Fibroblast of skin of scalp (primary cell): ENCODE results near the gene FZD8.

Experiments
- DNase-seq: peaks from one replicate; pipeline ENCODE4 v3.0.0-alpha.2; 2013

FZD8 gene

GRCh38 chr10:35641676-35642034 lies 441 bp downstream of the FZD8 start:
- DNase-seq, result peak; percentile 42

- peak; percentile 82 for DNase-seq
These were observed 983 bp downstream of the FZD8 start for GRCh38 chr10:35640951-35641675.

GRCh38 chr10:35640474-35640873 lies 1.6 kb downstream of the FZD8 start:
- DNase-seq, result peak; percentile 72

- peak; percentile 34 for DNase-seq
These were observed 2.2 kb downstream of the FZD8 start for GRCh38 chr10:35639728-35640401.

GRCh38 chr10:35639021-35639727 lies 2.9 kb downstream of the FZD8 start:
- DNase-seq, result no peak

- DNase-seq, result no peak
These were observed 4.0 kb downstream of the FZD8 start for GRCh38 chr10:35638101-35638500.

GRCh38 chr10:35637462-35637861 lies 4.6 kb downstream of the FZD8 start:
- no peak for DNase-seq

- no peak for DNase-seq
These were observed 5.1 kb downstream of the FZD8 start for GRCh38 chr10:35636956-35637355.

GRCh38 chr10:35635576-35635975 lies 6.5 kb downstream of the FZD8 start:
- peak; percentile 71 for DNase-seq

- no peak for DNase-seq
These were observed 8.8 kb downstream of the FZD8 start for GRCh38 chr10:35633006-35633980.

GRCh38 chr10:35632027-35632426 lies 10.1 kb downstream of the FZD8 start:
- no peak for DNase-seq

GRCh38 chr10:35631404-35631803 lies 10.7 kb downstream of the FZD8 start:
- DNase-seq, result no peak

GRCh38 chr10:35626971-35627507 lies 15.1 kb downstream of the FZD8 start:
- peak; percentile 63 for DNase-seq

- DNase-seq, result no peak
These were observed 27.8 kb downstream of the FZD8 start for GRCh38 chr10:35614312-35614711.

- peak; percentile 27 for DNase-seq
These were observed 28.4 kb downstream of the FZD8 start for GRCh38 chr10:35613597-35614226.

- DNase-seq, result no peak
These were observed 29.0 kb downstream of the FZD8 start for GRCh38 chr10:35613107-35613440.

- no peak for DNase-seq
These were observed 29.6 kb downstream of the FZD8 start for GRCh38 chr10:35612385-35613106.

GRCh38 chr10:35611750-35612149 lies 30.3 kb downstream of the FZD8 start:
- no peak for DNase-seq

GRCh38 chr10:35608328-35608672 lies 33.8 kb downstream of the FZD8 start:
- no peak for DNase-seq

- DNase-seq, result peak; percentile 20
These were observed 34.4 kb downstream of the FZD8 start for GRCh38 chr10:35607475-35608327.
